Stomach smooth muscle (tissue), 2 donors: Measurements from ENCODE around the gene ARFGAP2.

ENCODE experiments used
- H3K27ac ChIP-seq: one replicate; pipeline ENCODE4 v1.7.0; 2013; ENCODE audit warnings: mild to moderate bottlenecking, low read length, inconsistent platforms
- H3K27me3 ChIP-seq, 2 donors: one replicate each; pipeline ENCODE4 v1.7.0; 2013; ENCODE audit warnings: low read length in 2 of 2; ENCODE audit not compliant: insufficient read depth in 2 of 2, control insufficient read depth in 1 of 2
- H3K36me3 ChIP-seq, 2 donors: one replicate each; pipeline ENCODE4 v1.7.0; 2013; ENCODE audit warnings: low read length in 2 of 2; ENCODE audit not compliant: control insufficient read depth in 2 of 2, insufficient read depth in 2 of 2
- H3K4me1 ChIP-seq: one replicate; pipeline ENCODE4 v1.7.0; 2013; ENCODE audit warnings: low read length; ENCODE audit not compliant: control insufficient read depth, insufficient read depth
- H3K4me3 ChIP-seq, 2 donors: one replicate each; pipeline ENCODE4 v1.7.0; 2013; ENCODE audit warnings: low read length in 2 of 2
- H3K9ac ChIP-seq, 2 donors: one replicate each; pipeline ENCODE4 v1.7.0; 2013; ENCODE audit warnings: low read length in 2 of 2, mild to moderate bottlenecking in 1 of 2
- H3K9me3 ChIP-seq, 2 donors: one replicate each; pipeline ENCODE4 v1.7.0; 2013; ENCODE audit warnings: low read length in 2 of 2; ENCODE audit not compliant: control insufficient read depth in 2 of 2
- donor health status: healthy.
- donor health status: Pancreatic carcinoma.

The ARFGAP2 gene

DNA sequence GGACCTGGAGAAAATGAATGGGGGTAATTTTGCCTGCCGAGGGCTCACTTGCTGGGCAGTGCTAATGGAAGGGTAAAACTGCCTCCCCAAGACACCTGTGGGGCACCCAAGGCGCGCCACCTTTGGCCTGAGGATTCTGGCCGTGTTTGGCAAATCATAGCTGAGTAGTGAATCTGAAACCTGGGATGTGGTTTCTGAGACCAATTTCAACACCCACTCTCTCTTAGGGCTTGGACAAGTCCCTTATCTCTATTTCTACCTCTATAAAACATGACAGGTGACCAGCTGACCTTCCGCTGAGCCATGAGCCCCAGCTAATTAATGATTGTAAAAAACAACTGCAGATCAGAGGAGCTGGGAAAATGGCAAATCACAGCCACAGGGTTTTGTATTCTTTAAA is 11.0 kb upstream of the ARFGAP2 start:
- Histone ChIP-seq H3K36me3 (no peaks in the 10 kb centered on the region), H3K4me3 (peak overlapping the region; percentile 40 to 81), H3K9ac (peak overlapping the region; percentile 58 to 68)

GRCh38 chr11:47186700-47187695 is 10.3 kb upstream of the ARFGAP2 start:
- Histone ChIP-seq H3K9me3 (no peaks in the 10 kb centered on the region), H3K27me3 (no peaks in the 10 kb centered on the region), H3K9ac (peak overlapping the region; percentile 58 to 68), H3K4me3 (peak overlapping the region; percentile 40 to 81), H3K27ac (peak overlapping the region; percentile 93), H3K4me1 (peaks cover 67% of the 10 kb centered on the region), H3K36me3 (peaks cover 0 to 3% of the 10 kb centered on the region in 2 donors)

More for the DNA sequence above, 11.0 kb upstream of the ARFGAP2 start:
- peaks cover 60% of the 10 kb centered on the region for H3K4me1 ChIP-seq
- H3K27me3 ChIP-seq = no peaks in the 10 kb centered on the region
- H3K9me3 ChIP-seq = no peaks in the 10 kb centered on the region
- peak overlapping the region; percentile 93 for H3K27ac ChIP-seq

DNA sequence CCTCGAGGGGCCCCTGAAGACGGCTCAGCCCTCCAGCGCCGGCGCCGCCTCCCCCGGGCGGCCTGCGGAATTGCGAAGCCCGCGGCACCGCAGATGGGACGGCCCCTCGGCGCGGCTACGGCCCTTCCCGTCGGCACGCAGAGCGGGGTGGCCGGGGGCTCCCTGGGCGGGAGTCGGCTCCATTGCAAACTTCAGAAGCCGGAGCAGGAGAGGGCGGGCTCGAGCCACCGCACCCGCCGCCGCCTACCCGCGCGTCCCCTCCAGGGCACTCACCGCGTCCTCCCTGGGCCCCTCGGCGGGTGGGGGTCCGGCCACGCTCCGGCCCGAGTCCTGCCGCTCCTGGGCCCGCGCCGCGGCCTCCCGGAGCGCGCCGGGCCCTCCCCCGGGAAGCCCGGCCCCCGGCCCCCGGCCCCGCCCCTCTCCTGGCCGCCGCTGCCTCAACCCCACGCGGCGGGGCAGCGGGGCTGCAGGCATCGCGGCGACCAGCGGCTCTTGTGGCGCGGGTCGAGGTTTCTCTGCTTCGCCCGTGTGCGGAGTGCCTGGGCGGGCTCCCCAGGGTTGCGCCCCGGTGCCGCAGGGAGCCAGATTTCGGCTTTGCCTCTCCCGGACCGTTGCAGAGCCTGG is 9.5 kb upstream of the ARFGAP2 start, which contains the start of gene PACSIN3:
Gene PACSIN3 (minus strand): TSS at position 359 of the 624 bp plus-strand sequence. CDS start 3,707 bp downstream, outside the sequence.
- H3K36me3 ChIP-seq = peaks cover 0 to 3% of the 10 kb centered on the region in 2 donors
- H3K4me1 ChIP-seq = peaks cover 67% of the 10 kb centered on the region
- H3K9ac ChIP-seq = peak within 1 kb of the TSS; percentile 68 to 78
- peak within 1 kb of the TSS; percentile 93 for H3K27ac ChIP-seq
- no peaks in the 10 kb centered on the region for H3K27me3 ChIP-seq
- H3K4me3 ChIP-seq = peak within 1 kb of the TSS; percentile 81 to 84
- no peaks in the 10 kb centered on the region for H3K9me3 ChIP-seq

DNA sequence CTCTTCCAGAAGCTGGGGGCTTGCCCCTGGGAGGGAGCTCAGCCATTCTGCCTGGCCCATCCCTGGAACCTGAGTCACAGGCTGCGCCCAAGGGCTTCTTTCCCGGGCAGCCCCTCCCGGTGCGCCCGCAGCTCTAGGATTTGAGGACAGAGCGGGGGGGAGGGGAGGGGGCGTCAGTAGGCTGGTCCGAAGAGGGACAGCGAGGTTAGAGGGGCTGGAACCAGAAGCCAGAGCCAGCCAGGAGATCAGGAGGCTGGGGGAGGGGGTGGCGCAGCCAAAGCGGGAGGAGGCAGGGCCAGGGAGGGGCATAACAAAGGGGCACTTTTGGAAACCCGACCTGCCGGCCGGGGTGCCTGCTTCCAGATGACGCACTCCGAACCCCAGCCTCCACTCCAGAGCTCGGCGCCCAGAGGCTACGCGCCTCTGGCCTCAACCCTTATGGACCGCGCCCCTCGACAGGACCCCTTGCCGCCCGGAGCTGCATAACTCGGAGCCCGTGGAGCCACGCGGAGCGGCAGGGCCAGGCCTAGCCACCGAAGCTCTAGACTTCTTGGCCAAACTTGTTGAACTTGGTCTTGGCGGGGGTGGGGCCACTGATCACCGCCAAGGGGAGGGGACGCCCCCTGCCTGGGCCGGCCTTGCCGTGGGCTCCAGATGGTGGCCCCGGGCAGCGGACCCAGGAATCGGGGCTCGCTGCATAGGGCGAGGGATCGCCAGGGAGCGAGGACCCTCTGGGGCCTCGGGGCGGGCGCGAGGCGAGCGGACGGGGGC is 8.8 kb upstream of the ARFGAP2 start:
- peak overlapping the region; percentile 81 to 84 for H3K4me3 ChIP-seq
- no peaks in the 10 kb centered on the region for H3K9me3 ChIP-seq
- peaks cover 3 to 4% of the 10 kb centered on the region in 2 donors for H3K36me3 ChIP-seq
- H3K27me3 ChIP-seq = no peaks in the 10 kb centered on the region
- H3K4me1 ChIP-seq = peaks cover 67% of the 10 kb centered on the region
- peak overlapping the region; percentile 93 for H3K27ac ChIP-seq
- H3K9ac ChIP-seq = peak overlapping the region; percentile 68 to 78

- H3K27me3 ChIP-seq = no peaks in the 10 kb centered on the region
- peaks cover 9 to 11% of the 10 kb centered on the region in 2 donors for H3K36me3 ChIP-seq
- H3K27ac ChIP-seq = peak overlapping the region; percentile 93
- peak overlapping the region; percentile 81 to 84 for H3K4me3 ChIP-seq
- peak overlapping the region; percentile 68 to 78 for H3K9ac ChIP-seq
- peaks cover 67% of the 10 kb centered on the region for H3K4me1 ChIP-seq
- no peaks in the 10 kb centered on the region for H3K9me3 ChIP-seq
Observed at GRCh38 chr11:47184711-47185304, 8.1 kb upstream of the ARFGAP2 start.

DNA sequence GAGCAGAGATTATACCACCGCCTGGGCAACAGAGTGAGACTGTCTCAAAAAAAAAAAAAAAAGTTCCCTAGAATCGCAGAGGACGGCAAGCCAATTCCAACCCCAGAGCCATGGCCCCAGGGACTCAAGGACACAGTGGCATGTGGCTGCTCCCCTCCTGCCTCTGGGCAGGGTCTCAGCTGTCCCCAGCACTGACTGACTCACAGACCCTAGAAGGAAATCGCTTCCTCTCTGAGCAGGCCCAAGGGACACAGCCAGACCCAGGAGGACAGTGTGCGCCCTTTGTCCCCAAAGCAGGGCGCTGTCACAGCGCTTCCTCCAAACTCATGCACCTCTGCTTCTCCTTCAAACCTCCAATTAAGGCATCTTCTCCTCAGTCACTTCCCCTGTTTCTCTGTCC is 7.3 kb upstream of the ARFGAP2 start:
- Histone ChIP-seq H3K27me3 (no peaks in the 10 kb centered on the region), H3K4me3 (peak overlapping the region in 1 of 2 donors; percentile 81), H3K4me1 (peaks cover 65% of the 10 kb centered on the region), H3K36me3 (peaks cover 16 to 18% of the 10 kb centered on the region in 2 donors), H3K9ac (peak overlapping the region; percentile 13 to 68), H3K9me3 (no peaks in the 10 kb centered on the region), H3K27ac (peak overlapping the region; percentile 93)

DNA sequence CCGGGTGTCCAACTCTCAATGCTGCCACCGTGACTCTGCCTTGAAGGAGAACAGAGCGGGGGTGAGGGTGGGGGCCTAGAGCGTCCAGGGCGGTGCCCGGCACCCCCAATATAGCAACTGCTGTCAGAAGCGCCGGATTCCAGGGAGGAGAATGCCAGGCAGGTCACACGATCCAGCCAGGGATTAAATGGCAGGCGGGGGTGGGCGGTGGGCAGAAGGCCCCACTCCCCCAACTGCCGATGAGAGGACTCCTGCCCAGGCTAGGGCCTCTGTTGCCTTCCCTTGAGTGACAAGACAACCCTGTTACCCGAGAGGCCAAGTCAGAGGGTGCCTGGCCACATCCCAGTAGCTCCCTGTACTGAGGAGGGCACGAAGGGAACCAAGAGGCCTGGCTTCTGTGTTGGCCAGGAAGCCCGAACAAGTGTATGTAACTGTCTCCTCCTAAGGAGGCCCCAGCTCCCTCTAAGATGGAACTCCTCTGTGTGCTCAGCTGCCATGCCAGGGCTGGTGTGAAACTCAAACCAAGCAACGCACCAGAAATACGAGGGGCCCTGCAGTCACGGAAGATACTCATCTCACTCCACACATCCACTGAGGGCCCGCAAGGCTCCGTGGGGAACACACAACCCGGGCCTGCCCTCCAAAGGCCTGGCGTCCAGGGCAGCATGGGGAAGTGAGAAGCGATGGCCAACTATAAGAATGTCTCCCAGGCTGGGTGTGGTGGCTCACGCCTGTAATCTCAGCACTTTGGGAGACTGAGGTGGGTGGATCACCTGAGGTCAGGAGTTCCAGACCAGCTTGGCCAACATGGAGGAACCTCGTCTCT is 6.6 kb upstream of the ARFGAP2 start:
- Histone ChIP-seq H3K4me1 (peaks cover 61% of the 10 kb centered on the region), H3K36me3 (peaks cover 16 to 25% of the 10 kb centered on the region in 2 donors), H3K4me3 (no peak overlapping the region), H3K9me3 (no peaks in the 10 kb centered on the region), H3K27me3 (no peaks in the 10 kb centered on the region), H3K27ac (peak overlapping the region; percentile 93), H3K9ac (peak overlapping the region in 1 of 2 donors; percentile 4)

DNA sequence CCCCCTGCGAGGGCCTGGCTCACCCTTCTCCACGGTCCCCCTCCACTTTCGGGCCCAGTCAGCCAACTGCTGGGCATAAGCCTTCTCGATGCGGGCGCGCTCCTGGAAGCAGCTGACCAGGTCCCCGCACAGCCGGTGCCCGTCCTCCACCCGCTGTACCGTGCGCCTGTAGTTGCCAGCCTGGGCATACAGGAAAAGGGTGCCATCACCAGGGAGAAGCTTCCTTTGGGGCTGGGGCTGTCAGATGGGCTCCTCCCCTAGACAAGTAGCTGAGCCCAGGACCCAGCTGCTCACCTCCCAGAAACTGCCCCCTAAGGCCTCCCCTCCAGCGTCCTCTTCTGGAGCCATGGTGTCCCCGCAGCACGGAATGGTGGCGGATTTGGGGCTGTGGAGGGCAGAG is 5.7 kb upstream of the ARFGAP2 start:
- H3K4me3 ChIP-seq = peak overlapping the region in 1 of 2 donors; percentile 8
- H3K36me3 ChIP-seq = peaks cover 16 to 25% of the 10 kb centered on the region in 2 donors
- no peaks in the 10 kb centered on the region for H3K9me3 ChIP-seq
- H3K27ac ChIP-seq = peak overlapping the region; percentile 93
- H3K4me1 ChIP-seq = peaks cover 61% of the 10 kb centered on the region
- no peaks in the 10 kb centered on the region for H3K27me3 ChIP-seq
- H3K9ac ChIP-seq = peak overlapping the region; percentile 16 to 36

DNA sequence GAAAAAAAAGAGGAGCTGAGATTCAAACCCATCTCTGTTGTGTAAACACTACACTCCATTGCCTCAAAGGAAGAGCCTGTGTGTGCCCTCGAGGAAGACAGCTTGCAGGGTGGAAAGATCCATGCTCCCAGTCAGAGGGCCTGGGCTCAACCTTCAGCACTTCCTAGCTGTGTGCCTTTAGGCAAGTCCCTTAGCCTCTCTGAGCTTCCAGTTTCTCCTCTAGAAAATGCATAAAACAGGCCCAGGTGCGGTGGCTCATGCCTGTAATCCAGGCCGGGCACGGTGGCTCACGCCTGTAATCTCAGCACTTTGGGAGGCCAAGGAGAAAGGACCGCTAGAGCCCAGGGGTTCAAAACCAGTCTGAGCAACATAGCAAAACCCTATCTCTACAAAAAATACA is 4.6 kb upstream of the ARFGAP2 start:
- Histone ChIP-seq H3K4me1 (peaks cover 57% of the 10 kb centered on the region), H3K9me3 (no peaks in the 10 kb centered on the region), H3K36me3 (peaks cover 16 to 25% of the 10 kb centered on the region in 2 donors), H3K9ac (no peak overlapping the region), H3K27ac (no peak overlapping the region), H3K4me3 (no peak overlapping the region), H3K27me3 (no peaks in the 10 kb centered on the region)
